NCI-H460 (cell line): ENCODE measurements around the gene ANKRD33. TPM values are rescaled to one million over a fixed set of nuclear protein-coding genes. Genes with fewer than 3 reads are reported as not detected.

ENCODE experiments used
- DNase-seq: peaks from one replicate; pipeline ENCODE4 v3.0.0-alpha.2; 2016; ENCODE audit warnings: low read depth; ENCODE audit errors: extremely low read depth
- polyA plus RNA-seq: library from polyadenylated mRNA; depleted of rRNA; stranded (reverse); fragments of >200 nt; gene quantifications from 2 replicates; pipeline ENCODE4 v1.2.3, GENCODE V29; 2014; cell fraction: nucleus; rRNA removed
- total RNA-seq: library from RNA; depleted of rRNA; stranded (reverse); fragments of >200 nt; shearing (Covaris generic); gene quantifications from 2 replicates; pipeline ENCODE4 v1.2.3, GENCODE V29; 2014; rRNA removed

Gene ANKRD33
- total RNA-seq = not detected in 2 replicates
- not detected in 2 replicates for polyA plus RNA-seq

- no peak for DNase-seq
Measured at GRCh38 chr12:51887476-51888315, at the start of gene ANKRD33. Gene ANKRD33, plus strand, starts transcription at chr12:51888103. Its CDS starts 84 bp downstream, at chr12:51888187.

- no peak for DNase-seq
Measured at GRCh38 chr12:51838762-51839161, 49.1 kb upstream of the ANKRD33 start.

- DNase-seq = no peak
Measured at GRCh38 chr12:51839310-51839947, 48.5 kb upstream of the ANKRD33 start.

GRCh38 chr12:51840966-51841365 lies 46.9 kb upstream of the ANKRD33 start:
- no peak for DNase-seq

- no peak for DNase-seq
Measured at GRCh38 chr12:51841727-51842126, 46.2 kb upstream of the ANKRD33 start.

GRCh38 chr12:51844854-51845253 lies 43.0 kb upstream of the ANKRD33 start:
- no peak for DNase-seq

- DNase-seq = no peak
Measured at GRCh38 chr12:51845482-51845881, 42.4 kb upstream of the ANKRD33 start.

- no peak for DNase-seq
Measured at GRCh38 chr12:51846271-51846691, 41.6 kb upstream of the ANKRD33 start.

GRCh38 chr12:51846911-51847642 lies 40.8 kb upstream of the ANKRD33 start:
- no peak for DNase-seq

- no peak for DNase-seq
Measured at GRCh38 chr12:51847643-51848325, 40.1 kb upstream of the ANKRD33 start.

GRCh38 chr12:51848326-51848727 lies 39.6 kb upstream of the ANKRD33 start, which contains the start of gene FIGNL2:
Gene FIGNL2, minus strand, starts transcription at chr12:51848718. Its CDS starts 26,305 bp downstream, at chr12:51822413.
- no peak for DNase-seq

- no peak for DNase-seq
Measured at GRCh38 chr12:51848841-51849735, 38.8 kb upstream of the ANKRD33 start.

- DNase-seq = no peak
Measured at GRCh38 chr12:51850081-51850964, 37.6 kb upstream of the ANKRD33 start.

GRCh38 chr12:51850965-51851299 lies 37.0 kb upstream of the ANKRD33 start:
- DNase-seq = no peak

GRCh38 chr12:51851413-51852124 lies 36.3 kb upstream of the ANKRD33 start:
- no peak for DNase-seq

- no peak for DNase-seq
Measured at GRCh38 chr12:51852404-51853137, 35.3 kb upstream of the ANKRD33 start.
